ENCODE data around the gene NFYC. TPM values are rescaled to one million over a fixed set of nuclear protein-coding genes. Genes with fewer than 3 reads are reported as not detected.

Gene NFYC
- polyA plus RNA-seq, 4 donors: 71.0 to 113 (median 96.5) TPM

DNA sequence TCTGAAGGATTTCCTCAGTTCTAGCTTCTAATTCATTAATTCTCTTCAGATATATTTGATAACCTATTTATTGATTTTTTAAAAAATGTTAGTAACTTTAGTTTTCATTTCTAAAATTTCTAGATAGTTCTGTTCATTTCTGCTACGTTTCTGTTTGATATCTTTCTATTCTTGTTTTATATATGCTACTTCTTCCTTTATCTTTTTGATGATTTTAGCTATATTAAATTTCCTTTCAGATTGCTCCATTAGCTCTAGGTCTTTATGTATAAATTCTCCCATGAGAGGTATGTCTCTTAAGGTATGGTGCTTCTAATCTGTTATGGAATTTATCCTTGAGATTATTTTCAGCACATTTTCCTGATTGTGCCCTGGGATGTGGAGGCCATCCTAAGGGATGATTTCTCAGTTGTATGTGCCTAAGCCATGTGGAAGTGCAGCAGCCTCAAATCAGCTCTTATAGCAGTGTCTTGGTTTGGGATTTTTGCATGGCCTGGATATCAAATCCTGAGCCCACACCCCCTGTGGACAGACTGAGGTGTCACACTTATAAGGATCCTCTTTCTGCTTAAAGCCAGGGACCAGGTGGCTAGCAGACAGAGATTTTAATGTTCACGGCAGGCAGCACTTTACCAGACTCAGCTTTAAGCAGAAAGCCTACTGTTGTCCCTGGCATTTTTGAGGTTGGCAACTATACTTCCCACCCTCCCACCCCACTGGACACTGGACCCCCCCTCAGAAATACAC, 85.9 kb downstream of the NFYC start:
- DNase-seq (ENCODE audit: low read depth in 4 of 4, low spot score in 3 of 4): no peak

DNA sequence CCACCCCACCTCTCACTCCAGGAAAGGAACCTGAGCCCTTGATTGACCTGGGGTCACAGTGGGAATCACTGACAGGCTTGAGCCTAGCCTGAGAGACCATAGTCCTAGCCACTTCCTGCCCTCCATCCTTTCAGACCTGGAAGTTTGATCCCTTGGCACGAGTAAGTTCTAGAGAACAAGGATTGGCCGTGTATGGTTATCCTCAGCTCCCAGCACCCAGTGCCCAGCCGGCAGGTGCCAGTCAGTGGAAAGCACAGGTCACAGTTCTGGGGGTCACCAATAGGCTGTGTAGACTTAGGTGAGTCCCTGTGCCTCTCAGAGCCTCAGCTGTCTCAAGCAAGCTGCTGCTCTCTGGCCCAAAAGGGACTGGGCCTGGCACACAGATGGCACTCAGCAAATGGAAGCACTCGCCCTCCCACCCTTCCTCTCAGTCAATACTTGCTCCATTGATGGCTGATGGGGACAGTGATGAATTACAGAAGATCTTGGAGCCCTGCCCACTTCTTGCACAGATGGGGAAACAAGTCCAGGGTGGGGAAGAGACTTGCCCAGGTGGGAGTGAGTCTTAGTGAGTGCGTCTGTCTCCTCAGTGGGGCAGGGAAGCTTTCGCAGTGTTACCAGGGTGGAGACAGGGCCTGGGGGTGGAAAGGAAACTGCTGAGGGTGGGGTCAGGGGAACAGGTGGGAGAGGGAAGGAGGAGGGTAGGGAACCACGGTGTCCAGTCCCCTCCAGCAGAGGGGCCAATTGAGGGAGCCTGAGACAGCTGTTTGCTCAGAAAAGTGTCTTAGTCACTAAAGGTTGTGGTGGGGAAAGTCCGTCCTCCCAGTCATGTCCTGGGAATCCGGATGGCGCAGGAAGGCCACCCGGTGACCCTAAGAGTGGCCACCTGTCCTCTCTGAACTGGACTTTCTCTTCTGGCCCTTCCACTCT, 89.4 kb downstream of the NFYC start:
- no peak for DNase-seq (ENCODE audit: low read depth in 4 of 4, low spot score in 3 of 4)

DNA sequence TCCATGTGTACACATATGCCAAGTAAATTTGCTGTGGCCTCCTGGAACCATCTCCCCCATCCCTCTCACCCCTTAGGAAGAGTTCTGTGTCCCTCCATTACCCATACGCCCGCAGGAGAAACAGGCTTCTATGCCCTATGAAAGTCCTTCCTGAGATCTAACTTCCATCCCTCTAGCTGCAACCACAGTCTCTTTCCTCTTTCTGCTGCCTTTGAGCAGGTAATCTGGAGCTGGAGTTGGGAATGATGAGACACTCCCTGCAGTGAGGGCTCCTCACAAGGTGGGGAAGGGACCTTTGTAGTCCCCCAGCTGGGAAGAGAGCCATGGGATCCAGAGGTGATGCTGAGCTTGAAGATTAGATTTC, 90.1 kb downstream of the NFYC start:
- DNase-seq (ENCODE audit: low read depth in 4 of 4, low spot score in 3 of 4): no peak

DNA sequence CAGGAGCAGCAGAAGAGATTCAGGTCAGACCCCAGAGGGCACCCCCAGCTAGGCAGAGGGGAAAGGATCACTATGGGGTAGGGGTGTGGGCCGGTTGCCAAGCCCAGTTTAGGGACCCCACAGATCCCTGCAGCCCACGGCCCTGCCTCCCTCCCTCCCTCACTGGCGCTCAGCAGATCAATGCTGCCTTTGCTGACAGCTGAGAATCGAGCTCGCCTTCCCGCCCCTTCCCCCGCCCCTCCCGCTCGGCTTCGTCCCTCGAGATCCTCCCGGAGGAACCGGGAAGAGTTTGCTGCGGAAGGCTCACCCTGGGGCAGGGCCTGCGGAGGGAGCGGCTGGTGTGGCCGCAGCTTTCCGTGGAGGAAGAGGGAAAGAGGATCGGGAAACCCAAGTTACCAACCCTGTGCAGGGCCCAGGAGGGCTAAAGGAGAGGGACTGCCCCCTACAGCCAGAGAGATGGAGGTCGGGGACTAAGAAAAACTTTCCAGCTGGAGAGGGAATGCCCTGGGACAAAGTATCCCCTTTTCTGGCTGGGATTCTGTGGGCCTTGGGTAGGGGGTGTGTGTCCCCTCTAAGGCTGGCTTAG, 91.0 kb downstream of the NFYC start:
- no peak for DNase-seq (ENCODE audit: low read depth in 4 of 4, low spot score in 3 of 4)

DNA sequence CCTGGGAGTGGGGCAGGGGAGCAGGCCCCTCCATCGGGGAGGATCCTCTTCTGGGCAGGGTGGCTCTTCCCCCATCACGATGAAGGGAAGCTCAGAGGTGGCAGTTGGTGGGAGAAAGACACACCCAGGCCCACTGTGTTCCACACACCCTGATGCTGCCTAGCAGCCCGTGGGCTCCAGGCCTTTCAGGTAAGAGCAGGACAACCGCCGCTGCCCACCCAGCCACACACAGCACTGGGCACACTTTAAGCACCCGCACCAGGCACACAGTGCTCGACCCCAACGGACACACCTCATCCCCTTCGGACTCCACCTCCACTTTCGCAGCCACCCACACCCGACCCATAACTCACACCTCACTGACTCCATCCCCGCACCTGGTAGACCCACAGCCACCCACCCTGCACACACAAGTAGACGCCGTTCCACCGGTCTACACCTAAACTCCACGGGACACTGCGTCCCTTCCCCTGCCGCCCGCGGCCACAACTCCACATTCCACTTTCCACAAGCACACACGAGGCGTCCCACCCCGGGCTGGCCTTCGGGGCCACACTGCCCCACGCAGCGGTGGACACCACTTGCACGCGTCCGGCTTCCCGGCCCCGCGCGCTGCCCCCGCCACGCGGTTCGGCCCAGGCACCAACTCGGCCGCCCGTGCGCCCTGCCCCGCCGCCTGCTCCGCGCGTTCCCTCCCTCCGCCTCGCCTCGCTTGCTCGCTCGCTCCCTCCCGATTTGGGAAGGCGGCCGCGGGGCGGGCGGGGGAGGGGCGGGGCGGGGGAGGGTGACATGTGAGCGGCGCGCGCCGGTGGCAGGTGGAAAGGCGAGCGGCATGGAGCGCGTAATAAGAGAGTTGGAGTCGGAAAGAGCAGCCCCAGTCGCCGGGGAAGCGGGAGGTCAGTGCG, 91.7 kb downstream of the NFYC start, which contains the start of gene KCNQ4:
TSS of gene KCNQ4 (plus strand) at position 787 of the 905 bp plus-strand sequence. CDS start 307 bp downstream, outside the sequence.
- DNase-seq (ENCODE audit: low read depth in 4 of 4, low spot score in 3 of 4): no peak

DNA sequence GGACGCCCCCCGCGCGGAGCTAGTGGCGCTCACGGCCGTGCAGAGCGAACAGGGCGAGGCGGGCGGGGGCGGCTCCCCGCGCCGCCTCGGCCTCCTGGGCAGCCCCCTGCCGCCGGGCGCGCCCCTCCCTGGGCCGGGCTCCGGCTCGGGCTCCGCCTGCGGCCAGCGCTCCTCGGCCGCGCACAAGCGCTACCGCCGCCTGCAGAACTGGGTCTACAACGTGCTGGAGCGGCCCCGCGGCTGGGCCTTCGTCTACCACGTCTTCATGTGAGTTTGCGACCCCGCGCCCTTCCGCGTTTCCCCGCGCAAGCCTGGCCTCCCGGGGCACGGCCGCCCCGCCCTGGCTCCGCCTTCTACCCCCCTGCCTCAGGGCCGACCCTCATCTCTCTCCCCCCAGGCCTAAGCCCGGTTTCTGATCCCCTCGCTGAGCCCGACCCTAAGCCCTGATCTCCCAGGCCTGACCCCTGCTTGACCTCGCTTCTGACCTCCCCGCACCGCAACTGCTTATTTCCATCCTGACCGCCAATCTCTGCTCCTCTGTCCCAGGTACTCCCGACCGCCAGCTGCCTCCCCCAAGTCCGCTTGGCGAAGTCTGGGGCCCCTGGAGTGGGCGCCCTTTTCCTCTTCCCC, 92.8 kb downstream of the NFYC start:
- DNase-seq (ENCODE audit: low read depth in 4 of 4, low spot score in 3 of 4): no peak

DNA sequence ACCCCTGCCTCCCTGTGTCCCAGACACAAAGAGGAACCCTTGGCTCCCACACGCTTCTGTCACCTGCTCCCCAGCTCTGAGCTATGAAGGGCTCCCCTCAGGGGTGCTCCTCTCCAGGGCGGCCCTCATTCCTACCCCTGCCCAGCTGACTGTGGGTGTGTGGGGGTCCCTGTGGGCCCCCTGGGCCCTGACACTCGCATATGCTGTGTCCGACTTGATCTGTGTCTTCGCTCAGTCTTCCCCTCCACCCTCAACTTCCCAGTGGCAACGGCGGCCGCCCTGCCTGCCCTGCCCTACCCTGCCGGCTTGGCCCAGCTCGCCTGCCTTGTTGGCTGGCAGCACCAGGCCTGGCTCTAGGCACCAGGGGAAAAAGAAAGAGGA, 93.3 kb downstream of the NFYC start:
- no peak for DNase-seq (ENCODE audit: low read depth in 4 of 4, low spot score in 3 of 4)

DNA sequence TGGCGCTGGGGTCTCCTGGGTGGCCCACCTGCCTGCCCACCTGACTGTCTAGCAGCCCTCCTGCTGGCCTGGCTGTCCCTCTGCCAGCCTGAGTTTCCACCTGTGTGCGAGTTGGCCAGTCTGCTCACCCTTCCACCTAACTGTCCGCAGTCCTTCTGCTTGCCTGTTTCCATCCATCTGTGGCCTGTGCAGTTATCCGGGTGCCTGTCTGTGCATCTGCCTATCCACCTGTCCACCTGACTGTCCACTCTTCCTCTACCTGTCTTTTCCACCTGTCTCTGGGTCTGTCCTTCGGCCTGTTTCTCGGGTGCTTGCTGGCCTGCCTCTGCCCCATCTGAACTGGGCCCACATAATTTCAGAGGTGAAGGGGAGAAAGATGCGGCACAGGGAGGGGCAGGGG, 93.9 kb downstream of the NFYC start:
- no peak for DNase-seq (ENCODE audit: low read depth in 4 of 4, low spot score in 3 of 4)

DNA sequence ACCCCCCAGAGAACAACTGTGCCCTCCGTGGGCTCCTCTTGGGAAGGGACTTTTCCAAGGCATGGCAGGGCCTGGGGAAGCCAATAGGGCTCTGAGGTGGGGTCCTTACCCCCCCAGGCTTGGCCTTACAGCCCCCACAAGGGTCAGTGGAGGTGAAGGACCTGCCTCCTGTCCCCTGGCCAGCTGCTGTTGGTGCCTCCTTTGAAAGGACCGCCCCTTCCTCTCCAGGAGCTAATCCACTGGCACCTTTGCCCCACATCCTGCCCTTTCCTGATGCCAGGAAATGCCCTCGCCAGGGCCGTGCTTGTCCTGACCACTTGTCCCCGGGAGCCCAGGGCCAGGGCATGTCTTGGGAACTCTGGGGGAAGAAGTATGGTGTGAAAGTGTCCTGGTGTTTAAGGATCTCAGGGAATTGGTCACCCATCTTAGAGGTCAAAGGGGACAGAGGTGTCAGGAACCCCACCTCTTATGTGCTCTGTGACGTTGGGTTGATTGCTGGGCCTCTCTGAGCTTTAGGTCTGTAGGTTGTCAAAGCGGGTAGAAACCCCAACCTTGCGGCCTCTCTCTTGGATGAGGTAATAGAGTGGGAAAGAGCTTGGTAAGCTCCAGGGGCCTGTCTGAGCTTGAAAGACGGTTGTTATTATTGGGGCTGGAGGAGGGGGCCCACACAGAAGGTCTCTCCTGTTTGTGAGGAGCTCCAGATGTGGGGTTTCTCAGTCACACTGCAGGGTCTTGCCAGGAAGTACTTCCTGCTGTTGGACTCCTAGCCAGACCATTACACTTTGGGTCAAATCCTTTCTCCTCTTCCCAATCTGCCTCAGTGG, 94.9 kb downstream of the NFYC start:
- no peak for DNase-seq (ENCODE audit: low read depth in 4 of 4, low spot score in 3 of 4)

DNA sequence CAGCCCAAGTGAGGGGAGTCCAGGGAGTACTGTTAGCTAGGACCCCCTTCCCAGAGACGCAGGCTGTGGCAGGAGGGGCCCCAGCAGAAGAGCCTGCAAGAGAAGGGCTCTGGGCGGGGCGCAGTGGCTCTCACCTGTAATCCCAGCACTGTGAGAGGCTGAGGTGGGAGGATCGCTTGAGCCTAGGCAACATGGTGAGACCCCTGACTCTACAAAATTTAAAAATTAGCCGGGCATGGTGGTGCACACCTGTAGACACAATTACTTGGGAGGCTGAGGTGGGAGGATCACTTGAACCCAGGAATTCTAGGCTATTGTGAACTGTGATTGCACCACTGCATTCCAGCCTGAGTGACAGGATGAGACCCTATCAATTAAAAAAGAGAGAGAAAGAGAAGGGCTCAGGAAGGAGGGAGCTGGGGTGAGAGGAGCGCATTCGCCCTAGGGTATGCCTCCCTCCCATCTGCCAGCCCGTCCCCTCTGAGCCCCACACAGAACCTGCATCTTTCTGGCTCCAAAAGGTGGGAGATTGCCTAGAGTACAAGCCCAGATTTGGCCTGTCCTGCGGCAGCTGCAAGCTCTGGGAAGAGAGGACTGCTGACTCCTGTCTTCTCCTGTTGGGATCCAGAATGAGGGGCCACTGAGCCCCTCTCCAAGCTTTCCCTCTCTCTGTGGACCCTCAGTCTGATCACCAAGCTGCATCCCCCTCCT, 95.6 kb downstream of the NFYC start:
- no peak for DNase-seq (ENCODE audit: low read depth in 4 of 4, low spot score in 3 of 4)

DNA sequence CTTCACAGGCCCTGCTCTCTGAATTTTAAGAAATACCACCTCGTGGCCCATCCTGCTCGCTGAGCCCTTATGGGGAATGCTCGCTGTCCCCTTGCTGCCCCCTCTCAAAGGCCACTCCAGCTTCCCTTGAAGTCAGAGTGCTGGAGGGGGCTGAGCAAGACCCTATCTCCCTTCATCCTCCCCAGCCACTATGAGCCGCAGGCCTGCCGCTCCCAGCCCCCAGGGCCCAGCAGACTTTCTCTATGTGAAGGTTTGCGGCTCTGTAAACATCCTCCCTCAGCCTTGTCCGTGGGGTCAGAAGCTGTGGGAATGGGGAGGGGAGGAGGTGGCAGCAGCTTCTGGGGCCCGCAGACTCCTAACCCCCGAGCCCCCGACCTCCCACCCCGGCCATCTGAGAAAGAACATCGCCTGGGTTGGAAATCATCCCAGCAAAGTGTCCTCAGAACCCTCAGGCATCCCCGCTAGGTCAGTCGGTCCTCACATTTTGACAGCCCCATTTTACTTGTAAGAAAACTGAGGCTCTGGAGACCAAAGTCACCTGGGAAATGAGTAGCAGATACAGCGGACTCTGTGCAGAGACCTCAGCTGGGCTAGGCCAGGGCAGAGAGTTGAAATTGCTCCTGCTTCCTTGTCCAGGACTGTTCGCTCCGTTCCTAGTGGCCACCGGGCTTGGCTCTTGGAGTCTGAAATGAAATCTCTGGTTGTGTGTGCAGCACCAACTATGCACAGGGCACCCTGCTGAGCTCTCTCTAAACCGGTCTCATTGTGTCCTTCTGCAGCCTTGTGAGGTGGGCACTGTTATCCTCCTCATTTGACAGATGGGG, 96.4 kb downstream of the NFYC start:
- no peak for DNase-seq (ENCODE audit: low read depth in 4 of 4, low spot score in 3 of 4)

DNA sequence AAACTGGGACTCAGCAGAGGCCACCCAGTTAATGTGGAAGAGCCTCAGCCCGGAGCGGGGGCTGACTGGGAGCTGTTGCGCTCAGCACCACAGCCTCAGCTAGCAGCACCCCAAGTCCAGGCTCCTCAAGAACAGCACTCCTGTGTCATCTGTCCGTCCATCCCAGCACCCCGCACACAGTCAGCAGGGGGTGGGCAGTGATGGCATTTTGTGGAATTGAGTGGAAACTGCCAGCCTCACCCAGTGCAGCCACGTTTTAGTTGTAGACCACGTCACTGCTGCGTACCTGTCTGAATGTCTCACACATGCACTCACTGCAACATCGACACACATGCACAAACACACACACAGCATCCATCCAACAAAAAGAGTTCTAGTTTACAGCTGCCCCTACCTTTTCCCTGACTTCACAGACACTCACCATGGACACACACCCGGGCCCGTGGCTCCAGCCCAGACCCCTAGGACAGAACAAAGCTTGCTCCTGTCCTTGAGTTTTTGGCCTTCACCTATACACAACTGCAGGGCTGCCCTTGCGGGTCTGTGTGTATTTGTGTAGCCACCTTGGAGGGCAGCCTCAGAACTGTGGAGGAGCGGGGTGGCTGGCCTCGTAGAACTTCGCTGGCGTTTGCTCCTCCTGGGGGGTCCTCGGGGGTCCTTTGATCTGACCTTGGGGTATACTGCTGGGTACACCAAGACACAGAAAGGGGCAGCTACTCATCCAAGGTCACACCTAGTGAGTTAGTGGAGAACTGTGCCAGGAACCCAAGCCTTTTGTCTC, 97.2 kb downstream of the NFYC start:
- DNase-seq (ENCODE audit: low read depth in 4 of 4, low spot score in 3 of 4): no peak

DNA sequence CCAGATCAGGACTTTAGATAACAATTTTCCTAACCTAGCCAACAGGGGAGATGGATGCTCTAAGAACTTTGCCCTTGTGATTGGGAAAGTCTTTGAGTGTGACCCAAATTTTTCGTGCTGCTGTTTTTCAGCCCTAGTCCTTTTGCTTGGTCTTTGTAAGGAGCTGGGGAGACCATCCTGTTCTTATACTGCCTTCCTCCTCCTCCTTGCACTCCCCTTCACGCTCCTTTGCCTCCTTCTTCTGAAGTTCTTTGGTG, 97.8 kb downstream of the NFYC start:
- DNase-seq (ENCODE audit: low read depth in 4 of 4, low spot score in 3 of 4): no peak

DNA sequence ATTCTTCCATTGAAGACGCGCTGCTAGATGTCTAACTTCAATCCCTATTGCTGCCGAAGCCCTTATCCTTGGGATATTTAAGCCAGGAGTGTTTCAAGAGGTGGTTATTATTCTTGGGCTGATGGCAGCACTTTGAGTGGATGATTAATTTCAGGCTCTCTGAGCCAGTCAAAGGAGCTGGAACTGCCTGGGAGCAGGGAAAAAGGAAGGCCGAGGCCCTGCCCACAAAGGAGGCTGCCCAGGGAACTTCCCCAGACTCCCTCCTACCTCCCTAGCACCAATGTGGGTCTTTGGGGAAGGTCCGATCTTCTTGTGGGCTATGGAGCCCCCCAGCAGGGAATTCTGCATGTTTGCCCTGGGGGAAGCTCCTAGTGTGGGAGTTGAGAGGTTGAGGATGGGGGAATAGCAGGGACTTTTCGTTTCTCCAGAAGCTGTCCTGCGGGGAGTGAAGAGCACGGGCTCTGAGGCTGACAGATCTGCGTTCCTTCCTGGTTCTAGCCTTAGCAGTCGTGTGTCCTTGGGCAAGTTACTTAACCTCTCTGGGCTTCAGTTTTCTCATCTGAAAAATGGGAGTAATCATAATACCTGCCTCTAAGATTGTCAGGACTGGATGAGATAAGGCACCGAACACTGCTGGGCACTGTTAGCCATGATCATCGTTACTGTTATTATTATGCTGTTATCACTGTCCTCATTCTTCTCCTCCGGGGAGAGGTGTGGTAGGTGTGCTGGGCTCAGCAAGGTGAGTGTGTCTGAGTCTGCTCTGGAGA, 98.3 kb downstream of the NFYC start:
- DNase-seq (ENCODE audit: low read depth in 4 of 4, low spot score in 3 of 4): no peak

DNA sequence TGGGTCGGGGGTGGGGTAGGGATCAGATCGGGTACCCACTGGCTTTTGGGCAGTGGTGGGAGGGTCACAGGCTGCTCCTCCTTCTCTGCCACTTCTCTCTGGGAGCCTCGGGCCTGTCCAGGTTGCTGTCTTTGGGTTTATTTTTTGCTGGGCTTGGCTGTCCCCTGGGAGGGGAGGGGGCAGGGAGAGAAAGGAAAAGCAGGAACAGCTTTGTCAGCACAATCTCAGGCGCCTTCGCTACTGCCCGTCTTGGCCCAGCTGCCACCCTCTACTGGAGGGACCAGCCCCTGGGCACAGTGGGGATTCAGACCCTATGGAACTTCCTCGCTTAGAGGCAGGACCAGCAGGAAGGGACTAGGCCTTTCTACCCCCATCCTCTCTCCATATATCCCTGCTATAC, 100.5 kb downstream of the NFYC start:
- no peak for DNase-seq (ENCODE audit: low read depth in 4 of 4, low spot score in 3 of 4)

DNA sequence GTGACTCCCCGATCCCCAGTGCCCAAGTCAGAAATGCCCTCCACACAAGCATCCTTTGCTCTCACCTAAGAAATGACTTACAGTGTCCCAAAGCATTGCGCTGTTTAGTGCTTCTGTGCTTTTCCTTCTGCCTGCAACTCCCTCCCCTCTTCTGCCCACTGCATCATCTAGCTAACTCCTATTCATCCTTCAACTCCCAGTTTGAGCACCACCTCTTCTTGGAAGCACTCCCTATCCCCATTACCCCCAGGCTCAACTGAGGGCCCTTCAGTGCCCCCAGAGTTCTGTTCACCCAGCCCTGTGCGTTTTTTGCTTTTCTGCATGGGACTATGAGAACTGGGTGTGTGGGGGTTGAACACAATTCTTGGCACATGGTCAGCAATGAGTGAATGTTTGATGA, 102.1 kb downstream of the NFYC start:
- no peak for DNase-seq (ENCODE audit: low read depth in 4 of 4, low spot score in 3 of 4)

Data from left renal pelvis (tissue), 4 donors.